Caco-2 (cell line): Measurements from ENCODE around the gene MSANTD7. TPM values are rescaled to one million over a fixed set of nuclear protein-coding genes. Genes with fewer than 3 reads are reported as not detected.
A peak's percentile ranks its signal among the peaks of the same experiment; 100 is the strongest.
"Not testable (repeated sequence)": the region's sequence is repeated elsewhere in the genome, so short reads cannot be mapped to it uniquely, and the experiment has no call there.

Source experiments
- BruUV-seq: library from RNA; stranded (reverse); fragments of 400-500 nt; replicated peaks from 2 replicates; lab custom pipeline; 2021; lab: Mats Ljungman, UMichigan
- CTCF ChIA-PET: fragments of 300-600 bp; sonication (Branson Sonifier 250); formaldehyde crosslinking; loops from one replicate; lab custom pipeline; 2022; ENCODE audit warnings: antibody characterized with exemption; lab: Charles Lee
- POLR2A ChIA-PET: fragments of 300-600 bp; sonication (Branson Sonifier 250); formaldehyde crosslinking; loops from one replicate; lab custom pipeline; 2022; ENCODE audit warnings: antibody characterized with exemption; lab: Charles Lee
- DNase-seq, 2 experiments: peaks; one replicate each; pipeline versions ENCODE4 v3.0.0 to v3.0.0-alpha.2; 2020 to 2022
- H3K27me3 ChIP-seq: replicated peaks from 2 replicates; pipeline ENCODE4 v1.6.0; 2011; ENCODE audit warnings: low read length; ENCODE audit not compliant: control insufficient read depth, insufficient read depth
- H3K36me3 ChIP-seq: 2 replicates; pipeline ENCODE4 v1.5.1; 2011; ENCODE audit warnings: low read length; ENCODE audit not compliant: control insufficient read depth, insufficient read depth
- H3K4me1 ChIP-seq: fragments of 250-450 bp; sonication (Bioruptor Pico); 2 replicates; pipeline ENCODE4 v1.5.1; 2020; ENCODE audit warnings: mild to moderate bottlenecking
- H3K4me3 ChIP-seq: 2 replicates; pipeline ENCODE4 v1.5.1; 2011; ENCODE audit warnings: low read depth, mild to moderate bottlenecking, control low read depth, low read length
- H3K9me3 ChIP-seq: fragments of 250-450 bp; sonication (Bioruptor Pico); 2 replicates; pipeline ENCODE4 v1.5.1; 2020; ENCODE audit warnings: mild to moderate bottlenecking, moderate library complexity
- H3K27ac Mint-ChIP-seq: one replicate; pipeline ENCODE4 v1.8.0; 2022; ENCODE audit warnings: mixed read lengths; ENCODE audit not compliant: unreplicated experiment
- H3K27me3 Mint-ChIP-seq: one replicate; pipeline ENCODE4 v1.8.0; 2022; ENCODE audit warnings: mixed read lengths; ENCODE audit not compliant: insufficient read depth, unreplicated experiment
- H3K36me3 Mint-ChIP-seq: one replicate; pipeline ENCODE4 v1.8.0; 2022; ENCODE audit warnings: mild to moderate bottlenecking, mixed read lengths; ENCODE audit not compliant: insufficient read depth, unreplicated experiment
- H3K4me1 Mint-ChIP-seq: one replicate; pipeline ENCODE4 v1.8.0; 2022; ENCODE audit warnings: low read depth, mixed read lengths; ENCODE audit not compliant: unreplicated experiment
- H3K4me3 Mint-ChIP-seq: one replicate; pipeline ENCODE4 v1.8.0; 2022; ENCODE audit warnings: mild to moderate bottlenecking, moderate library complexity, mixed read lengths; ENCODE audit not compliant: unreplicated experiment
- H3K9me3 Mint-ChIP-seq: one replicate; pipeline ENCODE4 v1.8.0; 2022; ENCODE audit warnings: mixed read lengths; ENCODE audit not compliant: unreplicated experiment
- intact Hi-C: fragments of 100-400 bp; cut with micrococcal nuclease; formaldehyde crosslinking; loops from one replicate; pipeline ENCODE4 v1.10.0; 2022; ENCODE audit not compliant: unreplicated experiment
- total RNA-seq: library from RNA; stranded (reverse); gene quantifications from 2 replicates; pipeline ENCODE4 v1.2.3, GENCODE V29; 2022
- TF ChIP-seq, protein P1 (sequence below), 2 experiments: fragments of 200-600 bp in 1 of 2; IDR thresholded peaks; 1 replicate in 1 of 2; 2 replicates in 1 of 2; pipeline versions ENCODE4 v1.5.1 to v1.8.0; 2011 to 2022; ENCODE audit warnings: antibody characterized with exemption in 1 of 2, control low read depth in 1 of 2, inconsistent platforms in 1 of 2, low read depth in 1 of 2, low read length in 1 of 2, mild to moderate bottlenecking in 1 of 2, moderate library complexity in 1 of 2; ENCODE audit not compliant: insufficient read depth in 1 of 2, severe bottlenecking in 1 of 2, unreplicated experiment in 1 of 2

The MSANTD7 gene
- total RNA-seq, 1 experiment from 2014 or later: 30.0 TPM

DNA sequence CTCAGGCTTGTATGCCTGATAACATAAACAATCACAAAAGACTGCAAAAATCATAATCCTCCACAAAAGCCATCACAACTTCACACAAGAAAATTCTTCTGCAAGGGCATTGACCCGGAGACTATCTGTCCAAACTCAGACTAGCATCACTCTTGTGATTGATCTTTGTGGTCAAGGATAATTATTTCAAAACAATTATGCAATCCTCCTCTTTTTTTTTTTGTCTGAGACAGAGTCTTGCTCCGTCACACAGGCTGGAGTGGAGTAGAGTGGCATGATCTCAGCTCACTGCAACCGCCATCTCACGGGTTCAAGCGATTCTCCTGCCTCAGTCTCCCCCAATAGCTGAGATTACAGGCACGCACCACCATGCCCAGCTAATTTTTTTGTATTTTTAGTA is 22.4 kb upstream of the MSANTD7 start:
- H3K27ac Mint-ChIP-seq: no peak overlapping the region
- no peaks in the 10 kb centered on the region for H3K27me3 ChIP-seq
- no peak for DNase-seq
- no peaks in the 10 kb centered on the region for H3K9me3 Mint-ChIP-seq
- ChIA-PET POLR2A (no interaction called here), CTCF (no interaction called here)
- H3K4me1 ChIP-seq: peaks cover 22% of the 10 kb centered on the region
- H3K36me3 Mint-ChIP-seq: peaks cover 2% of the 10 kb centered on the region
- no peak overlapping the region for H3K4me3 ChIP-seq
- H3K4me3 Mint-ChIP-seq: no peak overlapping the region
- peaks cover 24% of the 10 kb centered on the region for H3K4me1 Mint-ChIP-seq
- intact Hi-C loops: no loop called here
- H3K27me3 Mint-ChIP-seq: no peaks in the 10 kb centered on the region
- BruUV-seq: no TSS peak
- H3K36me3 ChIP-seq: no peaks in the 10 kb centered on the region
- TF ChIP-seq, protein P1, sequence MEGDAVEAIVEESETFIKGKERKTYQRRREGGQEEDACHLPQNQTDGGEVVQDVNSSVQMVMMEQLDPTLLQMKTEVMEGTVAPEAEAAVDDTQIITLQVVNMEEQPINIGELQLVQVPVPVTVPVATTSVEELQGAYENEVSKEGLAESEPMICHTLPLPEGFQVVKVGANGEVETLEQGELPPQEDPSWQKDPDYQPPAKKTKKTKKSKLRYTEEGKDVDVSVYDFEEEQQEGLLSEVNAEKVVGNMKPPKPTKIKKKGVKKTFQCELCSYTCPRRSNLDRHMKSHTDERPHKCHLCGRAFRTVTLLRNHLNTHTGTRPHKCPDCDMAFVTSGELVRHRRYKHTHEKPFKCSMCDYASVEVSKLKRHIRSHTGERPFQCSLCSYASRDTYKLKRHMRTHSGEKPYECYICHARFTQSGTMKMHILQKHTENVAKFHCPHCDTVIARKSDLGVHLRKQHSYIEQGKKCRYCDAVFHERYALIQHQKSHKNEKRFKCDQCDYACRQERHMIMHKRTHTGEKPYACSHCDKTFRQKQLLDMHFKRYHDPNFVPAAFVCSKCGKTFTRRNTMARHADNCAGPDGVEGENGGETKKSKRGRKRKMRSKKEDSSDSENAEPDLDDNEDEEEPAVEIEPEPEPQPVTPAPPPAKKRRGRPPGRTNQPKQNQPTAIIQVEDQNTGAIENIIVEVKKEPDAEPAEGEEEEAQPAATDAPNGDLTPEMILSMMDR (IDR thresholded peaks at IDR 0.05; ENCODE audit: insufficient read depth in 1 of 2, low read depth in 1 of 2, low read length in 1 of 2, severe bottlenecking in 1 of 2, unreplicated experiment in 1 of 2): no peak
- peaks cover 4% of the 10 kb centered on the region; the same call in 1 of the 2 replicates for H3K9me3 ChIP-seq

DNA sequence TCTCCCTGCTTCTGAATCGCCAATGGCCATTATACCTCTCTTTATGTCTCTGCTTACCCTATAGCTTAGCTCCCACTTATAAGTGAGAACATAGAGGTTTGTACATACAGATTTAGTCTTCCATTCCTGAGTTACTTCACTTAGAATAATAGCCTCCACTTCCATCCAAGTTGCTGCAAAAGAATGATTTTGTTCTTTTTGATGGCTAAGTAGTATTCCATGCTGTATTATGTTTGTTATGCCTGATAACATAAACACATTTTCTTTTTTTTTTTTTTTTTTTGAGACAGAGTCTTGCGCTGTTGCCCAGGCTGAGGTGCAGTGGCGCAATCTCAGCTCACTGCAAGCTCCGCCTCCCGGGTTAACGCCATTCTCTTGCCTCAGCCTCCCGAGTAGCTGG is 21.4 kb upstream of the MSANTD7 start:
- H3K9me3 Mint-ChIP-seq, H3K9me3 ChIP-seq, POLR2A ChIA-PET, CTCF ChIA-PET, H3K4me3 ChIP-seq, H3K27me3 ChIP-seq, H3K27me3 Mint-ChIP-seq, H3K27ac Mint-ChIP-seq, BruUV-seq, H3K4me3 Mint-ChIP-seq, H3K36me3 Mint-ChIP-seq, DNase-seq, H3K36me3 ChIP-seq, intact Hi-C loops: not testable (repeated sequence)
- peaks cover 23% of the 10 kb centered on the region for H3K4me1 Mint-ChIP-seq
- peaks cover 18% of the 10 kb centered on the region for H3K4me1 ChIP-seq

DNA sequence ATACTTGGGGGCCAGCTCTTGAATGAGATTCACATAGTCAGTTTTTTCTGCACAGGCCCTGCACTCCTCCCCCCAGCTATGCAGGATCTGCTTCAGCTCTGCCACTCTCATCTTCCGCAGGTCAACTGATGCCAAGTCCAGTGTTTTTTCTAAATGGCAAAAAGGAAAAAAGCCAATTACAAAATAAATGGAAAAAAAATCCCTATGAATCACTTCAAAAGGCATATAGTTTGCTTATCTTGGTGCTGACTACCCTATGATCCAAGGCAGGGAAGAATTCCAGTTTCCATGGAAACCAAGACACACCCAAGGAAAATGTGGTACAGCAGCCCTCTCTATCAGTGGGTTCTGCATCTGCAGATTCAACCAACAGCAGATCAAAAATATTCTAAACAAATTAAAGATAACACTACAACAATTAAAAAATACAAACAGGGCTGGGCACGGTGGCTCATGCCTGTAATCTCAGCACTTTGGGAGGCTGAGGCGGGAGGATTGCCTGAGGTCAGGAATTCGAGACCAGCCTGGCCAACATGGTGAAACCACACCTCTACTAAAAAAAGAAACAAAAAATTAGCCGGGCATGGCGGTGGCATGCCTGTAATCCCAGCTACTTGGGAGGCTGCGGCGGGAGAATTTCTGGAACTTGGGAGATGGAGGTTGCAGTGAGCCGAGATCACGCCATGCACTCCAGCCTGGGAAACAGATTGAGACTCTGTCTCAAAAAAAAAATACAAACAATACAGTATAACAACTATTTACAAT is 17.9 kb upstream of the MSANTD7 start:
- Mint-ChIP-seq H3K4me1 (peaks cover 30% of the 10 kb centered on the region), H3K27ac (peak overlapping the region; percentile 92), H3K9me3 (no peaks in the 10 kb centered on the region), H3K27me3 (no peaks in the 10 kb centered on the region), H3K4me3 (peak overlapping the region; percentile 37), H3K36me3 (peaks cover 7% of the 10 kb centered on the region)
- intact Hi-C loops: loop anchor here (2.0 to 5.0 kb wide), 5 partner anchors 37 to 218 kb away; no protein-coding TSS in a partner anchor
- DNase-seq: peak; percentile 56 to 69
- no TSS peak for BruUV-seq
- POLR2A ChIA-PET: interaction anchor here (0.6 kb wide), 1 partner anchor 216 kb away, joined by 3 read pairs; no protein-coding TSS in a partner anchor
- CTCF ChIA-PET: interaction anchor here (0.9 to 1.0 kb wide), 2 partner anchors 18 to 120 kb away, joined by 3 to 5 read pairs; partner anchors contain the start of genes CDNF, HSPA14 and MSANTD7
- Histone ChIP-seq H3K4me1 (peaks cover 32% of the 10 kb centered on the region), H3K36me3 (no peaks in the 10 kb centered on the region), H3K9me3 (peaks cover 4% of the 10 kb centered on the region; the same call in 1 of the 2 replicates), H3K27me3 (no peaks in the 10 kb centered on the region), H3K4me3 (no peak overlapping the region)
- TF ChIP-seq, protein P1 (IDR thresholded peaks at IDR 0.05; ENCODE audit: insufficient read depth in 1 of 2, low read depth in 1 of 2, low read length in 1 of 2, severe bottlenecking in 1 of 2, unreplicated experiment in 1 of 2): peak in 1 of 2 experiments; percentile 9
